C4-2B (cell line): Measurements from ENCODE around the gene CDHR2.
"Not testable (repeated sequence)": the region's sequence is repeated elsewhere in the genome, so short reads cannot be mapped to it uniquely, and the experiment has no call there.

Experiments
- H3K27ac ChIP-seq: fragments of 450-650 bp; 2 replicates; pipeline ENCODE4 v1.5.1; 2017
- CTCF ChIP-seq: fragments of 450-650 bp; conservative IDR thresholded peaks from 2 replicates; pipeline ENCODE4 v1.5.1; 2017; ENCODE audit warnings: mild to moderate bottlenecking
- ZFX ChIP-seq: fragments of 450-650 bp; IDR thresholded peaks from 2 replicates; pipeline ENCODE4 v1.6.1; 2017

The CDHR2 gene

GRCh38 chr5:176593273-176593869 is 44.2 kb downstream of the CDHR2 start:
- TF ChIP-seq CTCF (no peak), ZFX (no peak)
- H3K27ac ChIP-seq, result no peak overlapping the region

- no peak overlapping the region for H3K27ac ChIP-seq
- TF ChIP-seq ZFX (no peak), CTCF (no peak)
These were observed 45.4 kb downstream of the CDHR2 start for GRCh38 chr5:176594554-176594953.

GRCh38 chr5:176595386-176595943 is 46.3 kb downstream of the CDHR2 start:
- TF ChIP-seq ZFX, result no peak
- no peak for TF ChIP-seq CTCF
- no peak overlapping the region for H3K27ac ChIP-seq

DNA sequence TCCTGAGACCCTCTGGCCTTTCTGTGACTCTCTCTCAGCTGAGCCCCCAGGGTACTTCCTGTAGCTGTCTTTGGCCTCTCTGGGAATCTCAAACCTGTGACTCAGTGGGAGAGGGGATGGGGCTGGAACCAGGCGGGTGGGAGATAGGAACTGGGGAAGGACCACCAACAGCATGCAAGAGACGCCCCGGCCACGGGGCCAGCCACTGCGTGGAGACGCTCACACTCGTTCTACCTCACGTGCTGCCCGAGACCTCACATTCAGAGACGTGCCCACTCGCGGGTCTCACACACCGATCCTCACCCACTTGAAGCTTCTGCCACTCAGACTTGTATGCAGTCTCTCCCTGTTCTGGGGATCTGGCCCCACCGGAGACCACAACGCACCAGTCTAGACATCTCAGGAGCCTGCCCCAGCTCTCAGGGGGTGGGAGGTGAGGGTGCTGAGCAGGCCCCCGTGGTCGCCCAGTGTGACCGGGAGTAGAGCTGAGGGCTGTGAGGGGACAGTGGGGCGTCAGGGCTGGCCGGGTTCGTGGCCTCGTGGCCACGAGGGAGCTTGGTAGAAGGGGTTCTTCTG is 47.0 kb downstream of the CDHR2 start:
- TF ChIP-seq CTCF (no peak), ZFX (no peak)
- H3K27ac ChIP-seq, result no peak overlapping the region

GRCh38 chr5:176596689-176597416 is 47.7 kb downstream of the CDHR2 start:
- H3K27ac ChIP-seq, result no peak overlapping the region
- TF ChIP-seq CTCF, result no peak
- no peak for TF ChIP-seq ZFX

DNA sequence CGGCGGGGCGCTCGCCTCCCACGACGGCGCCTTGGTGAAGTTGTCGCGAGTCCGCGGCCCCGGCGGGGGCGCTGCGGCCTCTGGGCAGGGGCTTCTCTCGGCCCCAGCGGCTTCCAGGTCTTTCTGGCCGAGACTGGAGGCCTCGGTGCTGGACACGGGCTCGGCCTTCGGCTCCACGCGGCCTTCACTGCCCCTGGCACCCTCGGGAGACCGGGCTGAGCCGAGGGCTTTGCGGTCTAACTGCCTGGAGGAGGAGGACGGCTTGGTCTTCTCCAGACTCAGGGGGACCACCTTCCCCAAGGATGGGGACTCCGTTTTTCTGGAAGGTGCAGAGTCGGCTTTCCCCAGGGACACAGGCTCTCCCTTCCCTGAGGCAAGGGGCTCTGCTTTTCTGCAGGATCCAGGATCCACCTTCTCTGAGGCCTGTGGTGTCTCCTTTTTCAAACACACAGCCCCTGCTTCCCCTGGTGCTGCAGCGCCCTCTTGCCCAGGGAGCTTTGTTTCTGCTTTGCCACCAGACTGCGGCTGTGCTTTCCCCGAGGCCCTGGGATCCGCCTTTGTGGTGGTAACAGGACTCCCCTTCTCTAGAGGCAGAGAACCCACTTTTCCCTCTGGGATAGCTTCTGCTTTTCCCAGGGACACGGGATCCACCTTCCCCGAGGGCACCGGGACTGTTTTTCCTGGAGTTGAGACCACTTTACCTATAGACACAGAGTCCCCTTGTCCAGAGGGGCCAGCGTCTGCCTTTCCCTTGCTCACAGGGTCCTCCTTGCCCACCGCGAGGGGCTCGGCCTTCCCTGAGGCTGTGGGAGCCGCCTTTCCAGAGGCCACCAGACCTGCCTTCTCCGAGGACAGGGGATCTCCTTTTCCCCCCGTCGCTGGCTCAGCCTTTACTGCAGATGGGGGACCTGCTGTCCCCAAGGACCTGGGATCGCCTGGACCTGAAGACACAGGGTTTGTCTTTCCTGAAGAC is 48.6 kb downstream of the CDHR2 start:
- H3K27ac ChIP-seq, result no peak overlapping the region
- TF ChIP-seq CTCF (no peak), ZFX (no peak)

- not testable (repeated sequence) for H3K27ac ChIP-seq
These were observed 50.7 kb downstream of the CDHR2 start for GRCh38 chr5:176599749-176600430.
